HG02938 (cell line): ENCODE results near the gene USP40.

ENCODE experiments used
- ATAC-seq: cut with Tn5 transposase; IDR thresholded peaks from one replicate; pipeline ENCODE4 v1.9.1; 2021; ENCODE audit warnings: mild to moderate bottlenecking, moderate library complexity; ENCODE audit not compliant: unreplicated experiment

Gene USP40

DNA sequence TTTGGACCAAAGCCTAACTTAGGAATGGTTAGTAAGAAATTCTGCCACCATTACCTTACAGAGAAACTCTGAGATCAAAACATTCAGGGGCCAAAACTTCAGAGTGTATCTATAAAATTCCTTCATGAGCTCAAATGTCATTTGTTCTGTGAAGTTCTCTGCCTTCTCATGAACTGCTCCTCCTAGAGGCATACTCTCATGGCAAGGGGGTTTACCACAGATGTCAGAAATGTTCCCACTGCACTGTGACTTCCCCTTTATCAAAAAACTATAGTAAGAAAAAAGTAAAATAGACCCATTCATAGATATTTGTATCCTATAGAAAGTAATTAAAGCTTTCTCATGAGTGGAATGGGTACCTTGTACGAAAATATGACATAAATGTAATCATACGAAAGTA, 68.5 kb downstream of the USP40 start:
- no peak for ATAC-seq

DNA sequence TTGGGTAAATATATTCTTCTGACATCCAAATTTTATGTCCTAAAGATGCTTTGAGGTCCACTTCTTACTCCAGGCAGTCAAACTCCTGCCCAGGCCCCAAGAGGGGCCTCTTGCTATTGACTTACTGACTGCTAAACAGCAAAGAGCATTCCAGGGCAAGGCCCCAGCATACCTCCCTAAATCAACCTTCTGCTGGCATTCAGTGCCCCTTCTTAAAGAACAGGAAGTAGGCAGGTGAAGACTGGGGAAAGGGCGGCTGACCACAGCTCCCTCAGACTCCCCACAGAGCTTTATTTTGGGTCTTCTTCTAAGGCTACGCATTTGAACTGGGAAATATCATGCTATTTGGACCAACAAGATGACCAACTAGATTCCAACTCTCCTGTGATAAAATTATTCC, 68.9 kb downstream of the USP40 start:
- no peak for ATAC-seq

DNA sequence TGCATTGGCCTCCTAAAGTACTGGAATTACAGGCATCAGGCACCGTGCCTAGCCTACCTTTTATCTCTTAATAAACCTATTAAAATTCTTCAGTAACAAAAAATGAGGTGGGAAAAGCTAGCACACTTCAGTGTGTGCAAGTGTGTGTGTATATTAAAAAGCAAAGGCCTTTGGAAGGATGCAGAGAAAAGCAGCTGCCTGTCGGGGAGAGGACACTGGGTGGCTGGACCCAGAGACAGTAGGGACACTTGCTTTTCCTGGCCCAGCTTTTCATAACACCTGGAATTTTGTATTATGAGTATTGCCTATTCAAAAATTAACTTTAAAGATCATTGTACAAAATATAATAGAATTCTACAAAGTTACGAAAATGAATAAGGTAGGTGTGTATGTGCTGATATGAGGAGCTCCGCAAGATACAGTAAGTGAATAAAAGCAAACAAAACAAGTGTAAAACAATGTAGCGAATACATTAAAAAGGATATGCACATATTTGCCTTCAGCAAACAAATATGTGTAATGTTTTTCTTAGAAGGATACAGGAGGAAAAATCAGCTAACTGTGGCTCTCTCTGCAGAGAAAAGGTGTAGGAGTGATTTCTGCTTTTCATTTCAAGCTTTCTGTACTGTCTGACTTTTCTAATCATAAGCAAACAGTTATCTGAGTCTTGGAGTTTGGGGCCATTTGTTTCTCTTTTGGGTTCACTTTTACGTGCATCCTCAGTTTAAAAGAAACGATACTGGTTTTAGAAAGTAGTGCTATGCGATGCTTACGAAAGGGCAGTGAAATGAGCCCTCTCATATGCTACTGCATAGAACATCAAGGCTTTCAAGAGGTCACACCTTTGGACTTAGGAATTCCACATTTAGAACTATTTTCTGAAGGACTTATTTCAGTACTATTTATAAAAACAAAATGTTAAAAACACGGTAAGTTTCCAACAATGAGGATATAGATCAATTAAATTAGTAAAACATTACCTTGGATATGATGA, 70.8 kb downstream of the USP40 start:
- no peak for ATAC-seq

DNA sequence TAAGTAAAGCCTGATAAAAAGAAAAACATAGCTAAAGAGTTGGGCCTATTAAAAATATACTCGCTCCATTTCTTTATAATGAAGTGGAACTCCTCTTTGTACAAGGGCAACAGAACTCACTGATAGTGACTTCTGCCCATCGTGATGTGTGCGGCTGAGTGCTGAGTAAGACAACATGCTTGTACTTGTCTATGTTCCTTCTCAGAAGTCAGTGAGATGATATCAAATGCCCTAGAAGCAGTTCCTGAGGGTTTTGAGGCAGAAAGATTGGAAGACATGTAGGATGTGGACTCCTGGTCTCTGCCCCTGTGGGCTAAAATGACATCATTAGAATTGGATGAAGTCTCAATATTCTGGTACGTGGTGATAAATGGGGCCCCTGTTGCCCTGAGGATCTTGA, 73.8 kb downstream of the USP40 start:
- ATAC-seq, result no peak

DNA sequence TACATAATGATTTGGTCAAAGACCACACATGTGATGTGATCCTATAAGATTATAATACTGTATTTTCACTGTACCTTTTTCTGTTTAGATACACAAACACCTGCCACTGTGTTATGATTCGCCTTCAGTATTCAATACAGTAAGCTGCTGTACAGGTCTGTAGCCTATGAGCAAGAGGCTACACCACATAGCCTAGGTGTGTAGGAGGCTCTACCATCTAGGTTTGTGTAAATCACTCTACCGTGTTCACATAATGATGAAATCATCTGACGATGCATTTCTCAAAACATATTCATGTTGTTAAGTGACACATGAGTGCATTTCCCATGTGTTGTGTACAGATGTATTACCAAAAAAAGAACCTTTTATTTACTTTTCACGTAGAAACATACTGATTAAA, 74.5 kb downstream of the USP40 start:
- no peak for ATAC-seq

DNA sequence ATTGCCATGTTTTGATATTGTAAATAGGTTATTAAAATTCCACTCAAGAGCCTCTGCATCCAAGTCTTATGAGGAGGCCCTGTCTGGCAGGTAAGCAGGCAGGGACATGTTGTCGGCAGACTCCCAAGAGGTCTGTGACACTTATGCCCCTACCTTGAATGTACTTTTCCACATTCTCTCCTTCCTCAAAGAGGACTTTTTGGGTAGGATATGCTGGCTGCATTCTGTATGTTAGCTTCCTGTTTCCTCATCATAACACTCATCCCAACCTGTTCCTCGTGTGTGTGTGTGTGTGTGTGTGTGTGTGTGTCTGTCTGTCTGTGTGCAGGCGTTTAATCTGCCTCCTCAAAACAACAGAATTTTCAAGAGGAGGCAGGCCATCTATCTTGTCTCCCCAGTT, 75.3 kb downstream of the USP40 start:
- no peak for ATAC-seq

DNA sequence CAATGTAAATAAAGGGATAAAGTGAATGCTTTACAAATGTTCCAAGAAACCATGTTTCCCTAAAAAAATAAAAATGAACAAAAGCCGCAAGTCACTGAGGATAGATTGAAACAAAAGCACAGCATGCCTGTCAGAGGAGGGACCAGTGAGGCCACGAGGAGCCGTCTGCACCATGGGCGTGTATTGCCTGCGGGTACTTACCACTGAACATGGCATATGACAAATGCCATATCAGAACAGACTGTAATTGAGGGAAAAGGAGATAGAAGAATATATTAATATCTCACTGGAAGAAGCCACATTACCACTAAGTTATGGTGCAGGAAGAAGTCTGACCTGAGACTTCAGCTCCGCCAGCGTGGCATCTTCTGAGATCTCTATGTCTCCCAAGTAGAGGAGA, 75.8 kb downstream of the USP40 start:
- no peak for ATAC-seq

DNA sequence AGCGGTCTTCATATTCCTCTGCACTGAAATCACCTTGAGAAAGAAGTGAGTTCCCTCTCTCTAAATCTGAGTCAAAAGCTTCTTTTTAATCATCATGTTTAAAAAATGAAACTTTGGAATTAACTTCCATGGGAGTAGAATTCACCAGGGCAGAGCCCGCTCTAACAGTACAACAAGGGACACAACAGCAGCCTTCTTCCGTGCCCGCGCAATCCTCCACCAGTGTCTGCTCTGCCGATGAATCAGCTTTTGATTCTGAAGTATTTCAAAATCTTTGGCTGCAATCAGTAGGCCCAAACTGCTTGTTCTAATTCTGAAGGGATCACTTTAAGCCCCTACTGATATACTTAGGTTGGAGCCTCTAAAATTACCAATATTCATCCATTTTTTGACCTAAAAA, 76.9 kb downstream of the USP40 start:
- no peak for ATAC-seq

DNA sequence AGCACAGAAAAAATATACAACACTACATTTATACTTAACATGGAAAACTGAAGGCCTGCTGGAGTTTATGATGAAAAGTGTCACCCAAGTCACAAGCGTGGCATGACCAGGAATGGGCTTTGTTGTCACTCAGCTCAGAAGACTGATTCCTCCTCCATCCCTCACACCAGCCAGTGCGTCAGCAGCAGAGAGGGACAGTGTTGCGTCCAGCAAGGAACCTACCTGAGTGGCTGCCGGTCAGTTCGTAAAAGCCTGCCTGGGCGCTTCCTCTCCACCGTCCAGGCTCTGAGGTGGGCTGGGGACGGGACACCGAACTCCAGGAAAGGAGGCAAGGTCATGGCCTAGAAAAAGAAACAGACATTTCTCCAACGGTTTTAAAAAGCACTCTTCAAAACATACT, 77.4 kb downstream of the USP40 start:
- ATAC-seq, result no peak

DNA sequence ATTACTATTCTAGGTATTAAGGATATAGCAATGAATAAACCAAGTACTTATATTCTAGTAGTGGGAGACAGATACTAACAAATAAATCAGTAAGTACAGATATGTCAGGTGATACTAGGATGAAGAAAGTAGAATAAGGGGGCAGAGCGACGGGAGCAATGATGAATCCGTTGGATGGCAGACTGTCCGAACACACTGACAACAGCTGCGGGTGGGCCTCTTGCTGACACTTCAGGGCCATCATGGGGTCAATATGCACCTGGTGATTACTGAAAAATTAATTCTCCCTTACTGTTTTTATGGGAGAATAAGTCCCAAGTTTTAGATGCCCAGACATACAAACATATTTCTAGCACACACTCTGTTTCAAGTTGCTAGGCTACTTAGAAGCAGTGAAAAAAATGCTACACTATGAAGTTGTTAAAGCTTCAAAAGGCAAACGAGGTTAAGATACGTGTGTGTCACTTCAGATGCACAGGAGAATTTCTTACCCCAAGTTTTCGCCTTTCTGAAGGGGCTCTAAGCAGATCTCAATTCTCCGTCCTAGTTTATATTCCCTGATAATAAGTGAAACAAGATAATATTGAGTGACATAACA, 78.7 kb downstream of the USP40 start:
- ATAC-seq, result no peak

DNA sequence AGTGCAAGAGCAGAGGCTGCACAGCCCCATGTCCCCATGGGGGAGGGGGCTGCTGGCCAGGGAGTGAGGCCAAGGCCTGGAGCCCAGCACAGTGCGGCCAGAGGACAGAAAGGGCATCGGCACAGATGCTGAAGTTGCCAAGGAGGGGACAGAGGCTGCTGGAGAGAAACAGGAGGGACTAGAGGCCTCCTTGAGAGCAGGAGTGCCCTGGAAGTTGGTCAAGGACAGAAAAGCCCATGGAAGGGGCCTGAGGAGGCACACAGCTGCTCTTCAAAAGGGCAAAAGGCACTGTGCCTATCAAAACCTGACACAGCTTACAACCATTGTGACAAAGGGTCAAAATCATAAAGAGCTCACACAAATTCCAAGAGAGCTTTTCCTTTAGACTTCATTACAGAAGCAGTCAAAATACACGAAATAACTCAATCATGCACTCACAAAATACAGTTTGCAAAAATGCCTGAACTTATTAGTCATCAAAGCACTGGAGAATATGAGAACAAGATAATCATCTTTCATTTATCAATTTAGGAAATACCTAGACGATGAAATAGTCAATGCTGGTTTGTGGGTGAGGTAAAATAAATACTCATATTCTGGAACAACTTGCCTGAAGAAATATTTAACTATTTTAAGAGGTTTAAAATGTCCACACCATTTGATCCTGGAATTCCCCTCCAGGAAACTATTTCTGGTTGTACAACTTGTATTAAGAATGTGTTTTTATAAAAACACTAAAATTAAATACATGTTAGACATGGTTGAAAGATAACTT, 79.6 kb downstream of the USP40 start:
- no peak for ATAC-seq

DNA sequence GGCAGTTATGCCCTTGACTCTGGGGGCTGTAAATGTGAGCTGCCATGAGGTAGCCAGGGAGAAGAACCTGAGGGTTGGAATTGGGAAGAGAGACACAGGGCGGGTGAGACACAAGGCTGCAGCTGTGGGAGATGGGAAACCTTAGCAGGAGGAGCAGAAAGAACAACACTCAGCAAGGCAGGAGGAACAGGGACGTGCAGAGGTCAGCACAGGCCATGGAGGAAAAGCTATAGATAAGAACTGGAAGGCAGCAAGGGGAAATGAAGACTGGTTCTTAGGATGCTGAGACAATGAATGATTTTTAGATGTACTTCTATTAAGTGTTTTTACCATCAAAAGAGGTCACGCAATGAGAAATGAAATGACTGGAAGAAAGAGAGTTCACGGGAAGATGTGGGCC, 80.2 kb downstream of the USP40 start:
- ATAC-seq, result no peak

DNA sequence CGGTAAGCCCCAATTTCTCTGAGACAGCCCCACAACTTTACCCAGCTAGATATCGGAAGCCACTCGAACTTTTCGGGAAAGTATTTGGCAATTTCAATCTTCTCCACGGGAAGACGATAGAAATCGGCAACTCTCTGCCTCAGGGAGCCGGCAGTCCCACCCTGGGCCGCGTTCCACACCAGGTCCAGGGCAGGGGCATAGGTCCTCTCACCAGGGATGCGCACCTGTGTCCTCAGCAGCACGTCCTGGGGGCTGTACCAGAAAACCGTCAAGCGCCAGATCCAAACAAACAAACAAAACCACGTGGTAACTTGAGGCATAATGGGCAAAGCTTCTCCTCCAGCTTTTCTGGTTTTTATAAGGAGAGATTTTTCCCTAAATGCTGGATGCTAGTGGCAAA, 80.9 kb downstream of the USP40 start:
- ATAC-seq, result no peak

DNA sequence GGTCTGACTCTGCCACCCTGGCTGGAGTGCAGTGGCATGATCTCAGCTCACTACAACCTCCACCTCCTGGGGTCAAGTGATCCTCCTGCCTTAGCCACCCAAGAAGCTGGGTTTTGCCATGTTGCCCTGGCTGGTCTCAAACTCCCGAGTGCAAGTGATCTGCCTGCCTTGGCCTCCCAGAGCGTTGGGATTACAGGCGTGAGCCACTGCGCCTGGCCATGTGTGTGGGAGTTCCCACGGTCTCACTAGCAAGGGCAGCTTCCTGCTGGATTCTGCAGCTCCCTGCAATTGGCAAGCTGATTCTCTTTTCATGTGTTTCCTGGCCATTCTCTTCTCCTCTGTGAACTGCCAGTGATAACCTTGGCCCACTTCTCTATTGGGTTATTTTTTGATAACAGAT, 84.0 kb downstream of the USP40 start:
- ATAC-seq, result no peak

DNA sequence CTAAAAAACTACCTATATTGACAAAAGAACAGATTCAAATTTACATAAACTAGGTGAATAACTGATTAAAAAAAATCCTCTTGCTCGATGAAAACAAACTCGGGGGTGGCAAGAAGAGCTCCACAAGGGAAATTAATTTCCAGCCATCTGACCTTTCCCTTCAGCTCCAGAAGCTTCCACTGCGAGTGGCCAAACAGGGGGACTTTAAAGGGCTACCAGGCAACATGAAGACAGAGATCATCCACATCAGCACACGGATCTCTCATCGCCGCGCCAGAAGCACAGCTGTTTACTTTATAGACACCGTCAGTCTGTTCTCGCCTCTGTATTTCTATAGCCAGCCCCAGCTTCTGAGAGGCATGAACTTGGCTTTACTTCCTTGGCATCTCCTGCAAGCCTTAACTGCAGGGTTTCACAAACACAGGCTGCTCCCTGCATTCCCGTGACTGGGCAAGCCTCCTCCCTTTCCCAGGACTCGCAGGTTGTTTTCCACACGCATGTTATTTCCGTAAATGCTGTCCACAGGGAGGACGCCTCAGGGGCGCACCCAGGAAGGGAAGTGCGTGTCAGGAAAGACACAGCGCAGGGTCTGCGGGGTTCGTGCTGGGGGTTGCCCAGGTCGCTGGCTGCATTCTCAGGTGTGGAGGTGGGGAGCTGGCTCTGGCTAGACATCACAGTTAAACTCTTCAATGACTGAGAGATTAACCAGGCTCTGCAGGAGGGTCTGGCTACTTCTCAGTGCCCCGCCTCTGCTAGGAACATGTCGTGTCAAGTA, 85.0 kb downstream of the USP40 start:
- no peak for ATAC-seq

DNA sequence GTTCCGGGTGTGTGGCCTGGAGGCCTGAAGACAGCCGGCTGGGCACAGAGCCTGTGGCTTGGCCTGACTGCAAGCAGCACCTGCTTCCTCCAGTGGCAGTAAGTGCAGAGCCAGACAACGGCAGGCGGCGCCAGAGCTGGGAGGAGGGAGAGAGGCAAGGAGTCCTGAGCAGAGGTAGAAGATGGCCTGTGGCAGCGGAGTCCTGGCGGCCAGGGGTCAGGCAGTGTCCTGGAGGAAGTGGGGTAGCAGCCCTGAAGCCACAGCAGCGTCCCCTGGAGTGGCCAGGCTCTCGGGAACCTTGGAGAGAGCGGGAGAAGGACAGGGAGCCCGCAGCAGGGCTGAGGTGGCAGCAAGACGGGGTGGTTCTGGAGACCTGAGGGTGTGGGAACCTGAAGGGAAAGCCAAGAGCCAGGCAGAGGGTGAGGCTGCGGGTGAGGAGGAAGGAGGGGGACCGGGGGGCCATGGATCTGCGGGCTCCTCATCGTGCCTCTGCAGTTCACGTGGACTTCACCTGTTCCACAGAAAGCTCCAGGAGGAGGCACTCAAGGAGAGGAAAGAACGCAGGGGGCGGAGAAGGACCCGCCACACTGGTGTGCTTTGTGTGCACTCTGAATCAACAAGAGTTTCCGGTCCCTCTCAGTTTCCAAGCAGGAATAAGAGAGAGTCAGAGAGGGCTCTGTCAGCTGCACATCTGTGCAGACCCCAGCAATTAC, 85.9 kb downstream of the USP40 start:
- no peak for ATAC-seq

DNA sequence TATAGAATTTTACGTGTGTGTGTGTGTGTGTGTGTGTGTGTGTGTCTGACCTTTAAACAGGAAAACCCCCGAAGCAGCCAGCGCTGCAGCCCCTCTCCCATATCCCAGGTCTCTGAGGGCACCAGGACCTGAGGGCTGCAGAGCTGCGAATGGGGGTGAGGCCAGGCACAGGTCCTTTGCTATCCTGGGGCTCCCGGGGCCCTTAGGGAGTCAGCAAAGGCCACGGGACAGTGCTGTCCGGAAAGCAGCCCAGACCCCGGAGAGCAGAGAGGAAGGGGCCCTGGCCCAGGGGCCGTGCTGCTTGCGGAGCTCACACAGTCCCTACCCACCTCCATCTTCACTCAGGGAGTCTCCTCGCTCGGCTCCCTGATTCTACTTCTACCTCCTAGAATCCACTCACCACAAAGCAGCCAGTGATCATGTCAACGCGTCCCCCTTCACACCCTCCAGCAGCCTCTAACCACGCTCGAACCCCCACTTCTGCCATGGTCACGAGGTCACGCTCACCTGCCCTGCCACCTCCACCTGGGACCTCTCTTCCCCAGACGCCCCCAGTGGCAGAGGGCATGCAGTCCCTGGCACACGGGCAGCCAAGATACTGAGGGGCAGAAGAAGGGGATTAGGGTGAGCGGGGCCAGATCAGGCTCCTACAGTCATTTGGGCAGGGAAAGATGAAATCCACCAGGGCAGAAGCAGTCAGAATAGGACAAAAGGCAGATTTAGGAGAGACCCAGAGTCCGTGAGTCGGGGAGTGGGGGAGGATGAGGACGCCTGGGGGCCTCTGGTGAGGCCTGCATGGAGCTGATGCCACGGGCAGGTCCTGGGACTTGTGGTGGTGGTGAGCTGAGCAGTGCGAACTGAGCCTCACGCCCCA, 86.7 kb downstream of the USP40 start:
- ATAC-seq, result no peak

DNA sequence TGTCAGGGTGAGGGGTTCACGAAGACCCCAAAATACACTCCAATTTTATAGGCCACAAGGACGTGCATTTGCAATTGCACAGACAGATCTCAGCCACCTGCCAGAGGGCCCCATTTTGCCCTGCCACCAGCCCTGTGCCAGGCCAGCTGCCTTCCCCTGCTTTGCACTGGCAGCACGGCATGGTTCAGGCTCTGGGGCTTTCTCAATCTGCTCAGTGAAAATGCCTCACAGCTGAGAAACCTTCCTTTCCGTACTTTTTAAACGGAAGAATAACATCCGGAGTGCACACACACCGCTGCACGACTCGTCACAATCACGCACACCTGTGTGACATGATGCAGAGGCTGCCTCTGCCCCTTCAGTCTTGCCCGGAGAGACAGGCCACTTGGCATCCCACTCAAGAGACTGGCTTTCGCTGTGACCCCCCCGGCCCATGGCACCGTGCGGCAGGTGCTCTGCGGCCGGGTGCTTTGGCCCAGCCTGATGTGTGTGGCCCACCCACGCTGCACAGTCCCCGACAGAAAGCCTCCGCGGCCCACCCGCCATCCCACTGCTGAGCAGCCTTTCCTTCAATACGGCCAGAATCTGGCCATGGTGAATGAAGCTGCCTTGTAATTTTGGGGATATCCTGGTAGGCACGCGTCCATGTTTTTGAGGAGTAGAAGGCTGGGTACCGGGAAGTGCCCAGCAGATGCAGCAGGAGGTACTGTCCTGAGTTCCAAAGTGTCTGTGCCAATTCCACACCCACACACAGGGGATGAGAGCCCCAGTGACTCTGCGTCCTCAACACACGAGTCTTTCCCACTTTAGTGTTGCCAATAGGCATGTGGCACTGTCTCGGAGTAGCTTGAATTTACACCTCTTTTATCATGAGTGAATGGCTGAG, 88.8 kb downstream of the USP40 start:
- ATAC-seq, result no peak
